ACC112 (cell line): Measurements from ENCODE around the gene PDE3A.

Experiments used
- H2AFZ ChIP-seq: fragments of 200-600 bp; sonication (generic); one replicate; pipeline ENCODE4 v1.6.0; 2017; ENCODE audit warnings: antibody characterized with exemption, low read length; ENCODE audit not compliant: unreplicated experiment
- H3K27ac ChIP-seq: fragments of 200-600 bp; sonication (generic); 2 replicates; pipeline ENCODE4 v1.5.1; 2014; ENCODE audit warnings: low read depth, mild to moderate bottlenecking, antibody characterized with exemption, low read length, moderate library complexity
- H3K27me3 ChIP-seq: fragments of 200-600 bp; sonication (generic); 2 replicates; pipeline ENCODE4 v1.6.1; 2014; ENCODE audit warnings: mild to moderate bottlenecking, antibody characterized with exemption, low read length, moderate library complexity, mixed read lengths; ENCODE audit not compliant: insufficient read depth
- H3K36me3 ChIP-seq: fragments of 200-600 bp; sonication (generic); 2 replicates; pipeline ENCODE4 v1.6.1; 2016; ENCODE audit warnings: mild to moderate bottlenecking, antibody characterized with exemption, low read length, moderate library complexity, mixed read lengths; ENCODE audit not compliant: insufficient read depth
- H3K4me1 ChIP-seq: fragments of 200-600 bp; sonication (generic); one replicate; pipeline ENCODE4 v1.6.1; 2016; ENCODE audit warnings: low read length, mixed read lengths; ENCODE audit not compliant: insufficient read depth, unreplicated experiment, control insufficient read depth
- H3K4me3 ChIP-seq: fragments of 200-600 bp; sonication (generic); 2 replicates; pipeline ENCODE4 v1.5.1; 2014; ENCODE audit warnings: mild to moderate bottlenecking, low read depth, low read length
- H3K79me2 ChIP-seq: fragments of 200-600 bp; sonication (generic); one replicate; pipeline ENCODE4 v1.6.0; 2016; ENCODE audit warnings: low read length; ENCODE audit not compliant: control insufficient read depth, unreplicated experiment, insufficient read depth

Gene PDE3A

GRCh38 chr12:20440408-20440807 is 72.1 kb downstream of the PDE3A start:
- Histone ChIP-seq H3K27me3 (no peaks in the 10 kb centered on the region), H3K27ac (no peak overlapping the region), H3K36me3 (no peaks in the 10 kb centered on the region), H3K4me1 (peaks cover 35% of the 10 kb centered on the region), H3K4me3 (no peak overlapping the region), H3K79me2 (peaks cover 6% of the 10 kb centered on the region), H2AFZ (no peak overlapping the region)

DNA sequence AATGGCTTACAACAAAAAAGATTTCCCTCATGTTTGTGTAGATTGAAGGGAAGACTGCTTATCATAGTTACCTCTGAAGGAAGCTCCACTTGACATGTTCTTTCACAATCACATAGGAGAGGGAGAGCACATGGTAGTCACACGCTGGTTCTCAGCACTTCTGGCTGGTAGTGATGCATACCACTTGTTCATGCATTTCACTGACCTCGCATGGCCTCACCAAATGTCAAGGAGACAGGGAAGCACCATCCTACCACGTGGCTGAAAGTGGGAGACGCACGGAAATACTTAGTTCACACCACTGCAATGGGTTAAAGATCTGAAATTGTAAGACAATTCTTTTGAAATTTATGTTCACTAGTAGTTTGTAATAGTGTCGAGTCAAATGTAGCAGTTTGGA is 74.0 kb downstream of the PDE3A start:
- Histone ChIP-seq H3K79me2 (no peaks in the 10 kb centered on the region), H2AFZ (no peak overlapping the region), H3K4me3 (no peak overlapping the region), H3K27me3 (no peaks in the 10 kb centered on the region), H3K36me3 (no peaks in the 10 kb centered on the region), H3K27ac (no peak overlapping the region), H3K4me1 (peaks cover 22% of the 10 kb centered on the region)

DNA sequence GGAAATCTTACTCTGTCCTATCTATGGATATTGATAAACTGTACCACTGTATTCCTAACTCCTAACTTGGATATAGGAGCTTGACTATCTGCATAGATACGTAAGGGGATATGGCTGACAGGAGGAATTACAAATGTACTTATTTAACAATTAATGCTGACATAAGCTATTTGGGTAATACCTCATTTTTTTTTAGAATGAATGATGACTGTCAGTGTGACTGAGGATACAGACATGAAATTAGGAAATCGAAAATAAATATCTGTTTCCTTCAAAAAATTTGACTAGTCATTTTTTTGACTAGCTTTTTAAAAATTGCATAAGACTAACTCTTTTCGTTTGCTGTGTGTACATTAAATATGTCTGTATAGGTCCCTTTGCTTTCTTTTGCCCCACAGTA is 74.9 kb downstream of the PDE3A start:
- no peaks in the 10 kb centered on the region for H3K27me3 ChIP-seq
- no peak overlapping the region for H3K27ac ChIP-seq
- no peaks in the 10 kb centered on the region for H3K79me2 ChIP-seq
- no peaks in the 10 kb centered on the region for H3K36me3 ChIP-seq
- no peak overlapping the region for H2AFZ ChIP-seq
- H3K4me3 ChIP-seq = no peak overlapping the region
- H3K4me1 ChIP-seq = peaks cover 16% of the 10 kb centered on the region

DNA sequence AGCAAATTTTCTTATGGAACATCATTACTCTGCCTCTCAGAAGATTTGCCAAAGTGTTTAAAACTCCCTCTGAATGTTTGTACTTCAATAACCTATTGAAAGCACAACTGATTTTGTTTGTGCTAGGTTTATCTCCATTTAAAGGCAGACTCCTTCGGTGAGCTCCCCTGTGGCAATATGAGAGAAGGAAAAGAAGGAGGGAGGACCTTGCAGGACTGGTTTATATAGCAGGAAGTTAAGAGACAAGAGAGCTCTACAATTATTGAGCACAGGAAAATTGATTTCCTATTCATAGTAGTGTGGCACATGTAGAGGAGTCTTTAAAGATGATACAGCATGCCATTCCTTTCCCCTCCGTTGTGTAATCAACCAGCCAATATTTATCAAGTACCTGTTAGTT is 75.5 kb downstream of the PDE3A start:
- H3K4me3 ChIP-seq = no peak overlapping the region
- no peaks in the 10 kb centered on the region for H3K36me3 ChIP-seq
- H3K27me3 ChIP-seq = no peaks in the 10 kb centered on the region
- H3K79me2 ChIP-seq = no peaks in the 10 kb centered on the region
- H3K27ac ChIP-seq = no peak overlapping the region
- H2AFZ ChIP-seq = no peak overlapping the region
- peaks cover 13% of the 10 kb centered on the region for H3K4me1 ChIP-seq

GRCh38 chr12:20444595-20445170 is 76.3 kb downstream of the PDE3A start:
- no peak overlapping the region for H3K4me3 ChIP-seq
- no peak overlapping the region for H2AFZ ChIP-seq
- no peaks in the 10 kb centered on the region for H3K79me2 ChIP-seq
- H3K36me3 ChIP-seq = no peaks in the 10 kb centered on the region
- no peak overlapping the region for H3K27ac ChIP-seq
- H3K4me1 ChIP-seq = peaks cover 12% of the 10 kb centered on the region
- H3K27me3 ChIP-seq = no peaks in the 10 kb centered on the region

DNA sequence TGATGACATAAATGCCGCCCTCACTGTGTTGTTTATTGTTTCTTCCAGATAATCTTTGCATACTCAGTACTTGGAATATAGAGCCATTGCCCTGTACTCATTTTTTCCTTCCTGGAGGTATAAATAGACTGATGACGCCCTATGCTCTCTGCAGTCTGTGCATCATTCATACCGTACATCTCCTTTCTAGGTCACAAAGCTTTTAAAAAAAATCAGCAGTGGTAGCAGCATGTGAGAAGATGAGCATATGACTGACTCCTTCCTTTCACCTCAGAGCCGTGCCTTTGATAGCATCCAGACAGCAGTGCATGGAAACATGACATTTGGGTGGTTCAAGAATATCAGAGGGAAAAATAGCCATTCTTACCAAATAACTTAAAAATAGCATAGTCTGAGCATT is 77.3 kb downstream of the PDE3A start:
- Histone ChIP-seq H2AFZ (no peak overlapping the region), H3K27me3 (no peaks in the 10 kb centered on the region), H3K4me3 (no peak overlapping the region), H3K27ac (no peak overlapping the region), H3K79me2 (no peaks in the 10 kb centered on the region), H3K36me3 (no peaks in the 10 kb centered on the region), H3K4me1 (peaks cover 16% of the 10 kb centered on the region)

DNA sequence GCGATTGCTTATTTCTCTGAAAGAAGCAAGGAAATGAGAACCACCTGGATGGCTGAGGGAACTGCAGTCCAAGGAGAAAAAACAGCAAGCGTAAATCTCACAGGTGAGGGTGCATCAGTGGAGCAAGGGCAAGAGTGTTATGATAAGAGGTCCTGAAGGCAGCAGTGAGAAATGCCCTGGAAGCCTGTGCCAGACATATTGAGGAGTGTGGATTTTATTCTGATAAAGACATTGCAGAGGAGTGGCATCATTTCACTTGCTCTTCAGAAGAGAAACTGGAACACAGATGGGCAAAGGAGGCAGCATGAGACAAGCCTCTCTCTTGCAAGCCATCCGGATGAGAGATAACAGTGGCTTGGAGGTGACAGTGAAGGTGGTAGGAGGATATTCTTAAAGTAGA is 78.5 kb downstream of the PDE3A start:
- Histone ChIP-seq H3K4me1 (peaks cover 27% of the 10 kb centered on the region), H3K79me2 (no peaks in the 10 kb centered on the region)

GRCh38 chr12:20448781-20449180 is 80.4 kb downstream of the PDE3A start:
- Histone ChIP-seq H3K4me1 (peaks cover 34% of the 10 kb centered on the region), H3K27ac (no peak overlapping the region), H3K27me3 (no peaks in the 10 kb centered on the region), H3K4me3 (no peak overlapping the region), H2AFZ (no peak overlapping the region), H3K36me3 (no peaks in the 10 kb centered on the region), H3K79me2 (no peaks in the 10 kb centered on the region)

More for the DNA sequence above, 78.5 kb downstream of the PDE3A start:
- Histone ChIP-seq H3K36me3 (no peaks in the 10 kb centered on the region), H3K27ac (no peak overlapping the region), H3K4me3 (no peak overlapping the region), H3K27me3 (no peaks in the 10 kb centered on the region), H2AFZ (no peak overlapping the region)

- Histone ChIP-seq H3K27me3 (no peaks in the 10 kb centered on the region), H3K4me3 (peak overlapping the region; percentile 65), H3K4me1 (peaks cover 33% of the 10 kb centered on the region), H3K79me2 (no peaks in the 10 kb centered on the region), H3K27ac (peak overlapping the region; percentile 88), H2AFZ (peak overlapping the region; percentile 20), H3K36me3 (no peaks in the 10 kb centered on the region)
Observed at GRCh38 chr12:20450591-20451180, 82.3 kb downstream of the PDE3A start.

DNA sequence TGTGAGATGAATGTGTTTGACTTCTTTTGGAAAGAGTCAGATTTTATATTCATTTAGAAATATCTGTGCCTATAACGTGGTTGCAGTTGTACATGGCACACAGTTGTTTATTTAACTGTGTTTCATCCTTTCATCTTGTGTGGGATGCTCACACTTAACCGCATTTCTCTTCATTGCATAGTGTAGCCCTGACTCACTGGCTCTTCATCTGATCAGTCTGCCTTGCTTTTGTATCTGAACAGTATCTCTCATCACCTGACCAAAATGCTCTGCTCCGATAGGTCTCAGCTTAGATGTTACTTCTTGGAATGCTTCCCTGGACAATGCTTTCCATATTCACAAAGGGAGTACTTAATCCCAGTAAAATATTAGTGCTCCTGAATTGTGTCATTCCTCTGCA is 83.4 kb downstream of the PDE3A start:
- Histone ChIP-seq H3K4me3 (peak overlapping the region; percentile 46; the same call in 1 of the 2 replicates), H3K79me2 (no peaks in the 10 kb centered on the region), H3K27me3 (no peaks in the 10 kb centered on the region), H3K27ac (peak overlapping the region; percentile 88), H3K4me1 (peaks cover 33% of the 10 kb centered on the region), H3K36me3 (no peaks in the 10 kb centered on the region), H2AFZ (no peak overlapping the region)

GRCh38 chr12:20452496-20453010 is 84.2 kb downstream of the PDE3A start:
- H3K36me3 ChIP-seq = no peaks in the 10 kb centered on the region
- peak overlapping the region; percentile 88 for H3K27ac ChIP-seq
- peaks cover 33% of the 10 kb centered on the region for H3K4me1 ChIP-seq
- no peaks in the 10 kb centered on the region for H3K79me2 ChIP-seq
- no peak overlapping the region for H2AFZ ChIP-seq
- no peaks in the 10 kb centered on the region for H3K27me3 ChIP-seq
- no peak overlapping the region; the same call in 1 of the 2 replicates for H3K4me3 ChIP-seq
